Cortex of kidney (tissue), 1 donor: ENCODE measurements around the gene PARD3.

ENCODE experiments used
- DNase-seq: peaks from one replicate; lab custom pipeline; 2025; lab: John Stamatoyannopoulos, UW

PARD3 gene

GRCh38 chr10:34689053-34689452 lies 126.0 kb downstream of the PARD3 start:
- no peak for DNase-seq

- DNase-seq, result no peak
These were observed 127.5 kb downstream of the PARD3 start for GRCh38 chr10:34687434-34688210.

DNA sequence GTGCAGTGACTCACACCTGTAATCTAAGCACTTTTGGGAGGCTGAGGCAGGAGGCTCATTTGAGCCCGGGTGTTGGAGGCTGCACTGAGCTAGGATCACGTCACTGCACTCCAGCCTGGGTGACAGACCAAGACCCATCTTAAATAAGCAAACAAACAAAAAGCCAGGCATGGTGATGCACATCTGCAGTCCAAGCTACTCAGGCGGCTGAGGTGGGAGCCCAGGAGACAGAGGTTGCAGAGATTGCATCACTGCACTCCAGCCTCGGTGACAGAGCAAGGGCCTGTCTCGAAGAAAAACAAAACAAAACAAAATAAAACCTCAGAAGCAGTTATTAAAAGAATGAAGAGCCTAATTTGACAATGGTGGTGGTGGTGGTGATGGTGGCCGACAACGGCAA lies 132.5 kb downstream of the PARD3 start:
- DNase-seq, result no peak

- no peak for DNase-seq
These were observed 133.2 kb downstream of the PARD3 start for GRCh38 chr10:34681933-34682332.

- DNase-seq, result no peak
These were observed 135.9 kb downstream of the PARD3 start for GRCh38 chr10:34679177-34679576.

DNA sequence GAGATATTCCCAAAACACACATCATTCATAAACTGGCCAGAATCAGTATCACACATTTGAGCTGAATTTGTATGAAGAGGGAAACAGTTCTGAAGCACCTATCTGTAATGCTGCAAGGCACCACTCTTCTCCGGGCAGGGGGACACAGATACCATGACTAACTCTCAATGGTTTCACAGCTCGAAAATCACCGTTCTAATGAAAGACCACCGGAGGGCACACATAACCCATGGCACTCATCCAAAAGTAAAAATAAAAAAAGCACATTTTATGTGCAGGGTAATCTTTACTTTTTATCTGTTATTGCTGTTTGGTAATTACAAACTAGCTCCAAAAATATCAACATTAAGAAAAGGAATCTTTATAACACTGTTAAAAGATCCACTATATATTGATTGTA lies 137.5 kb downstream of the PARD3 start:
- DNase-seq, result no peak

DNA sequence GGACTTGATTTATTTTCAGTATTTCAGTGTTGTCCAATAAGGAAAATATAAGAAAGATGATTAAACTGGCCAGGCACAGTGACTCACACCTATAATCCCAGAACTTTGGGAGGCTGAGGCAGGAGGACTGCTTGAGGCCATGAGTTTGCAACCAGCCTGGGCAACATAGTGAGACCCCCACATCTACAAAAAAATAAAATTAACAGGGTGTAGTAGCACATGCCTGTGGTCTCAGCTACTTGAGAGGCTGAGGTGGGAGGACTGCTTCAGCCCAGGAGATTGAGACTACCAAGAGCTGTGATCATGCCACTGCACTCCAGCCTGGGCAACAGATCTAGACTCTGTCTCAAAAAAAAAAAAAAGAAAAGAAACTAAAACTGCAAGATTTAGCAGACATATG lies 138.0 kb downstream of the PARD3 start:
- no peak for DNase-seq

DNA sequence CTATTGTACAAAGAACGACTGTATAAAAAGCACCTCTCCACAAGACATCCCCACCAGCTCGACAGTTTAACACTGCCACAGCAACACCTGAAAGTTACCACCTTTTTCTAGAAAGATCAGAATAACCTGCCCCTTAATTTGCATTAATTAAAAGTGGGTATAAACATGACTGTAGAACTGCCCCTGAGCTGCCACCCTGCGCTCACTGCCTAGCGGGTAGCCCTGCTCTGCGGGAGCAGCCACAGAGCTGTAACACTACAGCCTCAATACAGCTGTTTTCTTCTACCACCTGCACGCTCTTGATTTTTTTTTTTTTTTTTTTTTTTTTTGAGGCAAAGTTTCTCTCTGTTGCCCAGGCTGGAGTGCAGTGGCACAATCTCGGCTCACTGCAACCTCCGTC lies 140.9 kb downstream of the PARD3 start:
- DNase-seq, result no peak

GRCh38 chr10:34670081-34670480 lies 145.0 kb downstream of the PARD3 start:
- DNase-seq, result no peak

GRCh38 chr10:34669079-34669478 lies 146.0 kb downstream of the PARD3 start:
- DNase-seq, result no peak

- no peak for DNase-seq
These were observed 147.9 kb downstream of the PARD3 start for GRCh38 chr10:34667177-34667576.

DNA sequence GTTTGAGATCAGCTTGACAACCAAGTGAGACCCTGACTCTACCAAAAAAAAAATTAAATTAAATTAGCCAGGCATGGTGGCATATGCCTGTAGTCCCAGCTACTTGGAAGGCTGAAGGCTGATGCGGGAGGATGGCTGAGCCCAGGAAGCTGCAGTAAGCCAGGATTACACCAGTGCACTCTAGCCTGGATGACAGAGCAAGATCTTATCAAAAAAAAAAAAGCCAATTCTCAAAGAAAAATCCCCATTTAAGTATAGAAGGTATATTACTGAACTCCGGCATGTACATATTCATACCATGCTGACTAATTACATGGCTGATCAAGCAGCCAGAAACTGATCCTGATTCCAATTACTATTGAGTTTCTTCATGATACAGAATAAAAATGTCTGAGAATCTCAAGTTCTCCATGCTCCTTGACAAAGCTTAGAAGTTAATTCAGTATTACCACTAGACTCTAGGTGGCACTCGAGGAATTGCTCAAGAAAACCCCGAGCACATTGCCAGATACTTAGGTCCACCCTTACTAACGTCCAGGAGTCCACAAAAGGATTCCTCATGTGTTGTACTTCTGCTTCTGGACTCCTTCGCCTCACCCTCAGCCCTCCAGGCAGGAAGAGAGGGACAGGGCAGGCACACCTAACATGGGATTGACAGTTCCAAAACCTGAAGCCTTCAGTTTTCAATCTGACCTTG lies 148.9 kb downstream of the PARD3 start:
- DNase-seq, result no peak

- no peak for DNase-seq
These were observed 150.4 kb downstream of the PARD3 start for GRCh38 chr10:34664706-34665105.

- DNase-seq, result no peak
These were observed 153.5 kb downstream of the PARD3 start for GRCh38 chr10:34661580-34661979.

- no peak for DNase-seq
These were observed 156.2 kb downstream of the PARD3 start for GRCh38 chr10:34658934-34659333.

DNA sequence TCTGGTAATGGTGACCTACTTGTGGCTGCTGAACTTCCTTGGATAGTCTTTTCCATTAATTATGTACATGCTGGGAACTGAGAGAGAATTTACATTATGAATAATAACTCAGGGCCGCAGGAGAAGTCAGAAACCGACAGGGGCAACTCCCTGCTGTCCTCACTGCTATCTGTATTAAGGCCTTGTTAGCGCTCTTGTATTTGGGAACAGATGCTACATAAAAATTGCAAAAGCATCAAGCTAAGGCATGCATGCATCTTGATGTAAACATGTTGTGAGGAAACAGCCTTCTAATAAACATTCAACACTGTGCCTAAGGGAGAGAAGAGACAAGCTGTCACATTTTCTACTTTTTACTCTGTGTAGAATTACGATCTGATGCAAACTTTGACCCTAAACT lies 158.4 kb downstream of the PARD3 start:
- DNase-seq, result no peak

- DNase-seq, result no peak
These were observed 159.6 kb downstream of the PARD3 start for GRCh38 chr10:34655286-34656170.

GRCh38 chr10:34654211-34654610 lies 160.9 kb downstream of the PARD3 start:
- no peak for DNase-seq

GRCh38 chr10:34653530-34653929 lies 161.6 kb downstream of the PARD3 start:
- DNase-seq, result no peak

DNA sequence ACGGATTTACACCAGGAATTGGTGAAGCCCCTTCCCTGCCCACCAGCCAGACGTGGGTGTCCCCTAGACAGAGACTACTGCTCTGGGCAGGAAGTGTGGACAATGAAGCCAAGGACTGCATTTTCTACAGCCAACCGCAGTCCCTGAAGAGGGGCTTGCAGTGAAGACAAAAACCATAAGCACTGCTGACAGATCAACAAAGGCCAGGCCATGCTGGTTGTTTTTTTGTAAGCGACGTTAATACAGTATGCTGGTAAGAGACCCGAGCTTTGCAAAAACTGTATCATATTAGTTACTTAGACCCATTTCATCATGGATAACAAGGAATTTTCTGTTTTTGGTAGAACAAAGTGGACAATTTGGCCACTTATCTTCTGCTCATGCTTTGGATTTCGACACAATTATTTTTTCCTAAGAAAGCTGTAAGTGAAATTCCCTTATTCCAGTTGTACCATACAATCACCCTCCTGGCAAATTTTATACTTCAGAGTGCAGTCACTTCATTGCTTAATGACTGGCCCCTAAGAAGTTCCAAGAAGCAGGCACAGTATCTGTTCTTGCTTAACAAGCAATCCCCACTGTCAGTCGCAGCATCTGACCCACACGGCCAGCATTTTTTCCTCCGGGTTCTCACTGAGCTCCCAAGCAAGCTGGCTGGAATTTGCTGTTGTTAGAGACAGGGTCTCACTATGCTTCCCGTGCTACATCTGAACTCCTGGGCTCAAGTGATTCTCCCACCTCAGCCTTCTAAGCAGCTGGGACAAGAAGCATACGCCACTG lies 163.5 kb downstream of the PARD3 start:
- DNase-seq, result no peak

GRCh38 chr10:34650156-34650555 lies 164.9 kb downstream of the PARD3 start:
- DNase-seq, result no peak

- DNase-seq, result no peak
These were observed 165.7 kb downstream of the PARD3 start for GRCh38 chr10:34649385-34649784.
